UCSD-AML1 (cell line): ENCODE results near the gene TPRA1.
"Not testable (repeated sequence)": the region's sequence is repeated elsewhere in the genome, so short reads cannot be mapped to it uniquely, and the experiment has no call there.

Experiments used
- DNase-seq: peaks from one replicate; lab custom pipeline; 2025; ENCODE audit not compliant: unreplicated experiment; lab: John Stamatoyannopoulos, UW

Gene TPRA1

GRCh38 chr3:127539366-127540060, 51.0 kb downstream of the TPRA1 start:
- no peak for DNase-seq

GRCh38 chr3:127538569-127538968, 52.0 kb downstream of the TPRA1 start:
- no peak for DNase-seq

- no peak for DNase-seq
Observed at GRCh38 chr3:127536830-127537812, 53.4 kb downstream of the TPRA1 start.

- no peak for DNase-seq
Observed at GRCh38 chr3:127535901-127536829, 54.4 kb downstream of the TPRA1 start.

GRCh38 chr3:127535106-127535785, 55.3 kb downstream of the TPRA1 start:
- no peak for DNase-seq

- DNase-seq: no peak
Observed at GRCh38 chr3:127534564-127534963, 56.0 kb downstream of the TPRA1 start.

GRCh38 chr3:127534161-127534451, 56.4 kb downstream of the TPRA1 start:
- DNase-seq: no peak

GRCh38 chr3:127532561-127533203, 57.9 kb downstream of the TPRA1 start:
- no peak for DNase-seq

- no peak for DNase-seq
Observed at GRCh38 chr3:127531821-127532220, 58.7 kb downstream of the TPRA1 start.

- not testable (repeated sequence) for DNase-seq
Observed at GRCh38 chr3:127530863-127531262, 59.7 kb downstream of the TPRA1 start.

- no peak for DNase-seq
Observed at GRCh38 chr3:127529346-127530188, 61.0 kb downstream of the TPRA1 start.

GRCh38 chr3:127525373-127525772, 65.2 kb downstream of the TPRA1 start:
- no peak for DNase-seq

GRCh38 chr3:127524296-127524896, 66.1 kb downstream of the TPRA1 start:
- no peak for DNase-seq
